Measurements from ENCODE around the gene NAPA.

Gene NAPA

DNA sequence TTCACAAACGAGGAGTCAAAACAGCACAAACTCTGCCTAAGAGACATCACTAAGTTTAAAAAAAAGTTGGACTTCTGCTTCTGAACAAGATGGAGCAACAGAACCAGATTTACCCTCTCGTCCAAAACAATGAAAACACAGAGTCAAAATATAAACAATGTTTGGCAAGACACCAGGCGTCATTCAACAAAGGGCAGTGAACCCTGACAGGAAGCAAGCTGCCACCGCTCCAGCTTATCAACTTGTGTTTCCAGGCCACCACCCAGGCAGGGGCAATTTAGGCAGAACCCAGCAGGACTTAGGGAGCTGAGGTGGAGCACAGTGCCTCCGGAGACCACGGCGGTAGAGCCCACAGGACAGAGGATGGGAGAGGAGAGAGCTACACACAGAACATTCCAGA is 8.6 kb upstream of the NAPA start:
- in situ Hi-C loops (cut with HindIII; ENCODE audit: low sequenced_read_pairs), result no loop called here

DNA sequence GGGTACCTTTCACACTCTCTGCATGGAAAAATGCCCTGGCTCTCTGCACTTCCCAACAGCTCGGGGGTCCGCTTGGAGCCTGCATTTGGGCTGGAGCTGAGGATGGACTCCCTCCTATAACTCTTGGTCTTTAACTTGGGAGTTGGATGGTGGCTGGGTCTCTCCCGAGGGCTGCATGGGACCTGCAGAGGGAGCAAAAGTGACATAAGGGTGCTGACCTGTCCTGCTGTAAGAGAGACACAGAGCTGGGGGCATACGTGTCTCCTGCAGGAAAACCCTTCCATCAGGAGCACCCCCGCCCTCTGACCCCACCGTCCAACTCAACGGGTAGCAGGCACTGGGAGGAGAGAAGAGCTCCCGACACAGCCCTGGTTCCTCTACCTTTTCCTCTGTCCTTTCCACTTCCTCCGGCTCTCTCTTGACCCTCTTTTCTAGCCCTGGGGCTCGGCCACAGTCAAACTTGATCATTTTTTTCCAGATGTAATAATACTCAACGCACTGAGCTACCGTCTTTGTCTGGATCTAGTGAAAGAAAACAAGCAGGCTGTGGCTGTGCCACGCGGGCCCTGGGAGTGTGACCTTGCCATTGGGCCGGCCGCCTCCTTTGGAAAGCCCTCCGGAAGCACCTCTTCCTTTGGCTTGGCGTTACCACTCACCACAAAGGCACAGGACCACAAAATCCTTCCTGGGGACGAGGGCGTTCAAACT is 6.8 kb upstream of the NAPA start:
- in situ Hi-C loops (cut with HindIII; ENCODE audit: low sequenced_read_pairs), result no loop called here

DNA sequence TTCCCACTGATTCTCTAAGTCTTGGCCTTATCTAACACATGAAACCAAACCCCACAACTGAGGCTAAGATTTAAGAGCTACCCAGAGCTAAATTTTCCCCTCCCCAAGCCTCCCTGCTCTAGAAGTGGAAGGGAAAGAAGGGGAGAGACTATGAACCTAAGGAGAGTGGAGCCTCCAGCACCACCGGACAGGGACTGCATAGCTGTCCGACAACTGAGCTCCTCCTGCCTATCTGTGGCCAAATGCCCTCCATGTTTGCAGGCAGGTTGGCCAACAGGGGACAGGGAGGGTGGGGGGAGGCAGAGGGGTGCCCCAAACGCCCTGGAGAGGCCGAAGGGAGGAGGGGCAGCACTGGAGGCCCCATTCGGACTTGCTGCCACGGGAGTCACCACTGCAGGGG is 6.0 kb upstream of the NAPA start:
- in situ Hi-C loops (cut with HindIII; ENCODE audit: low sequenced_read_pairs), result no loop called here

DNA sequence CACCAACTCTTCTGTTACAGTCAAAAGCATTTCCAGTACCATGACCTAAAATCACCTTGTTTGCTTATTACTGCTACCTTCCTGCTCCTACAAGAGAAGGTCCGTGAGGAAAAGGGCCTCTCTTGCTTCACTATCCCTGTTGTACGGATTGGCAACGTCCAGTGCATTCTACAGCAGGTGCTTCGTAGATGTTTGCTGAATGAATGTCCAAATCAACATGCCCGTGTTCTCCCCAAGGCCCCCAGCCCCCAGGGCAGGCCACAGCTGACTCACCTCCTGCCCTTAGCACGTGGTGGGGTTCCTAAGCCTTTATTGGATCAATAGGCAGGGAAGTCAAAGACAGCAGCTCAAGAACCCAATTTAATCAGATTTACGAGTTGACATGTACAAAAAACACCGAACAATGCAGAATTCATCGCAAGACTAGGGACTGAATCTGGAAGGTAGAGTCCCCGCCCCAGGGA is 5.5 kb upstream of the NAPA start:
- in situ Hi-C loops (cut with HindIII; ENCODE audit: low sequenced_read_pairs), result no loop called here

DNA sequence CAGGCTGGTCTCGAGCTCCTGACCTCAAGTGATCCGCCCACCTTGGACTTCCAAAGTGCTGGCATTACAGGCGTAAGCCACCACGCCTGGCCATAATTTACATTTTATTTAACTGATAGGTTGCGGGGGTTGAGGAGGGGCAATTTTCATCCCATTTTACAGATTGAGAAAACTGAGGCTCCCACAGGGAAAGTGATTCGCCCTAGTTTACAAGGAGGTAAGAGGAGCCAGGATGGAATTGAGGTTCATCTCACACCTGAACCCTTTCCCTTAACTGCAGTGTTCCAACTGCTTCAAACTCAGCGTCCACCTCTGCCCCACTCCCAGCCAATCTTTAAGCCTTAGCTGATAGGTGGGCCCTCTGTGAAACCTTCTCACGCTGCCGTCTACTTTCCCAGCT is 4.0 kb upstream of the NAPA start:
- in situ Hi-C loops (cut with HindIII; ENCODE audit: low sequenced_read_pairs), result no loop called here

- in situ Hi-C loops (cut with HindIII; ENCODE audit: low sequenced_read_pairs), result no loop called here
Measured at GRCh38 chr19:47518139-47518538, 3.3 kb upstream of the NAPA start.

GRCh38 chr19:47514151-47514868 is 553 bp downstream of the NAPA start:
- in situ Hi-C loops (cut with HindIII; ENCODE audit: low sequenced_read_pairs), result no loop called here

- in situ Hi-C loops (cut with HindIII; ENCODE audit: low sequenced_read_pairs), result no loop called here
Measured at GRCh38 chr19:47512948-47513319, 1.9 kb downstream of the NAPA start.

- in situ Hi-C loops (cut with HindIII; ENCODE audit: low sequenced_read_pairs), result no loop called here
Measured at GRCh38 chr19:47512183-47512947, 2.5 kb downstream of the NAPA start.

DNA sequence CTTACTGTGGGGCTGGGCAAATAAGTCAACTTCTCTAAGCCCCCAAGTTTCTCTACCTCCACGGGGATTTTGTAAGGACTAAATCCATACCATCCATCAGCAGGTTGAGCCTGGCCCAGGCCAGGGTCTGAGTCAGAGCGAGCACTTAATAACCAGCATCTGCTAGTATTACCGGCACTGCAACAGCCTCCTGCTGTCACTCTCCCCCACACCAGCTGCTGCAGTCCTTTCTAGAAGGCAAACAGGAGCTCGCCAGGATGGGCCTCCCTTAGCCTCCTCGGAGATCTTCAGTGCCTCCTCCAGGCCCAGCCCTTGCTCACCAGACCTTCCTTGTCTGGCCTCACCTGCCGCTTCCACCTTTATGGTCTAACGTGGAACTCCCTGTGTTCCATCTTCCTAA is 3.2 kb downstream of the NAPA start:
- in situ Hi-C loops (cut with HindIII; ENCODE audit: low sequenced_read_pairs), result no loop called here

DNA sequence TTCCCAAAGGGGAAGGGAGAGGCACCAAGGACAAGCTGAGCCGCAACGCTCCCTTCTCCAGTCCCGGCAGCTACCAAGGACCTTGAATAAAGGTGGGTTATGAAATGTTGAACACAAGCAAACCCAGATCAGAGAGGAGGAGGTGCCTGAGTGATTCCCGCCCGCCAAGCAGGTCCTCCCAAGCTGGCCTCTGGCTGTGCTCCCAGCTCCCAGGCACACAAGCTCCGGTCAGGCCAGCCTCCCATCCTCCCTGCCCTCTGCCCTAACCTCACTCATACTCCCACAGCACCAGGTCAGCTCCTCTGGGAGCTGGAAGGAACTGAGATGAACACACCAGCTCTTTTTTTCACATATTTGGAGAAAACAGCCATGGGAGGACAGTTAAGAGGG is 3.7 kb downstream of the NAPA start:
- in situ Hi-C loops (cut with HindIII; ENCODE audit: low sequenced_read_pairs), result no loop called here

DNA sequence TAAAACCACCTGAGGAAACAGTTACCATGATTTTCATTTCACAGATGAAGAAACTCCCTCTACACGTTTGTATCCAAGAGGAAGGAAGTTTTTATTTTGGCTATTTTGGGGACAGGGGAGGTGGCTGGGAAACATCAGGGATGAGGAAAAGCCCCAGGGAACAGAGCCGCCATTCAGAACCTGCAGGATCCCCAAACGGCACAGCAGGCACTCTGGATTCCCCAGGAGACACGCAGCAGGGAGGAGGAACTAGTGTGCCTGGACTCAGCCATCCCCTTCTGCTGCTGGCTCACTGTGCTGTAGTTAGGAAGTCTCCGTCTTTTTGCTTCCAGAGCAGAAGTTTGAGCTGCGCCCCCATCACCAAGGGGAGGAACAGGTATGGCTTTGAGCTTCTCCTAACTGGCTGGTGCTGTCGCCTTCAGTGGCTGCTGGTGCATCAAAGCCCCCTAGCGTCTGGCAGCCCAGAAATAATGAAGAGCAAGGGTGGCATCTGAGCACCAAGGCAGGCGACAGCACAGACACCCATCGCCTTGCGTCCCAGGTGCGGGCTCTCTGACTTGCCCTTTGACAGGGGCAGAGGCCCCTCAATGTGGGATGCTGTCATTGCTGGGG is 4.2 kb downstream of the NAPA start:
- in situ Hi-C loops (cut with HindIII; ENCODE audit: low sequenced_read_pairs), result no loop called here

- in situ Hi-C loops (cut with HindIII; ENCODE audit: low sequenced_read_pairs), result loop anchor here (5.0 kb wide), 1 partner anchor 63 kb away; no protein-coding TSS in a partner anchor
Measured at GRCh38 chr19:47509973-47510372, 4.9 kb downstream of the NAPA start.

DNA sequence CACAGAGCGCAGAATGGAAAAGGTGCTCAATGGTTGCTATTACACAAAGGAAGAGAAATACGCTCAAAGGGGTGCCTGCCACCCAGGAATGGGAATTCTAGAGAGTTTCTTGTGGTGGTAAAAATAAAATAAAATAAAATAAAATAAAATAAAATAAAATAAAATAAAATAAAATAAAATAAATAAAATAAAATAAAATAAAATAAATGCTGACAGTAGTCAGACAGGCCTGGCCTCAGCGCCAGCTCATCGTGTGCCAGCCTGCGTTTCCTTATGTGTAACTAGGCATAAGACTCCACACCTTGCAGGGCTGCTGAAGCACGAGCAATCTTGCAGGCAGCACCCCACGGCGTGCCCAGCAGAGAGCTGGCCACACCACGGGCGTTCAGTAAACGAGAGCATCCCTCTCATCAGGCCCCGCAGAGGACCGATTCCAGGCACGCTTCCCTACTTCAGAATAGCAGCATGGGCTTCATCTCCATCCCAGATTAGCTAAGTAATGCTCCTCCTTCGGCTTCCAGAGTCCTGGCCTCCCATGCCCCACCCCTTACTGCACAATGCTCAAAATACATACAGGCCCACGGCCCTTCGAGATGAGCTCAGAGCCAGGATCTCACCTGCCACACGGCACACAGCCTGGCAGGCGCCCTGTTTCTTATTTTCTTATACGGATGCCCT is 5.6 kb downstream of the NAPA start:
- in situ Hi-C loops (cut with HindIII; ENCODE audit: low sequenced_read_pairs), result loop anchor here (5.0 kb wide), 1 partner anchor 62 kb away; no protein-coding TSS in a partner anchor

DNA sequence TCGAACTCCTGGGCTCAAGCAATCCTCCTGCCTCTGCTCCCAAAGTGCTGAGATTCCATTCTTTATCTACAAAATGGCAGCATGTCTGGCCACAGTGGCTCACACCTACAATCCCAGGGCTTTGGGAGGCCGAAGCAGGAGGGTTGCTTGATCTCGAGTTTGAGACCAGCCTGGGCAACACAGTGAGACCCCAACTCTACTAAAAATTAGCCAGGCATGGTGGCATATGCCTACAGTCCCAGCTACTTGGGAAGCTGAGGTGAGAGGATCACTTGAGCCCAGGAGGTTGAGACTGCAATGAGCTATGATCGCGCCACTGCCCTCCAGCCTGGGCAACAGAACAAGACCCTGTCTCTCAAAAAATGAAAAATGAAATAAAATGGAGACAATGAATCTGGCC is 6.1 kb downstream of the NAPA start:
- in situ Hi-C loops (cut with HindIII; ENCODE audit: low sequenced_read_pairs), result loop anchor here (5.0 kb wide), 1 partner anchor 61 kb away; no protein-coding TSS in a partner anchor

DNA sequence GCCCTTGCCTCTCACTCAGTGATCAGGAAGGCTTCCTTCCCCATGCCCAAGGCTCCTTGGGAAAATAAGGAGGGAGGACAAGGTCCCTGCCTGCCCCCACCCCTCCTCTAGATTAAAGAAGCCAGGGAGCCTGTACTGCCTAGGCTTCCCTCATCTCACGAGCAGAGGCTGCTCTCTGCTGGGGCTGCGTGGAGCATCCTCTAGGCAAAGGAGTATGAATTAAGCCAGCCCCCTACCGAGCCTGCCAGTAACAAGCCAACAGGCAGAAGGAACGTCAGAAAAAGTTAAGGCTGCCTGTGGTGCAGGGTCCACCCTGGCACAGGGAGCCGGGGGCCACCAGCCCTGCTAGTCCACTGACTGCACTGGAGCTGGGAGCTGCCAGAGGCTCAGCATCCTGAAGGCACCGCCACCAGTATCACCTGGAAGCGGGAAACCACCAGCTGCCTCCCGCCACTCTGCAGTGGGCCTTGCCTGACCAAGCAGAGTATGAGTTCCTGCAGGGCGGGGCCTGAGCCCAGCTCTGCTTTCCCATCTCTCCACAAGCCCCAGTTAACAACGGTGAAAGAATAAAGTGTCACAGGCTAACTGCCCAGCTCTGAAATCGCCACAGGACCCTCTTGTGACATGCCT is 6.8 kb downstream of the NAPA start:
- in situ Hi-C loops (cut with HindIII; ENCODE audit: low sequenced_read_pairs), result loop anchor here (5.0 kb wide), 1 partner anchor 61 kb away; no protein-coding TSS in a partner anchor

GRCh38 chr19:47507012-47507411 is 7.9 kb downstream of the NAPA start:
- in situ Hi-C loops (cut with HindIII; ENCODE audit: low sequenced_read_pairs), result loop anchor here (5.0 kb wide), 1 partner anchor 60 kb away; no protein-coding TSS in a partner anchor

DNA sequence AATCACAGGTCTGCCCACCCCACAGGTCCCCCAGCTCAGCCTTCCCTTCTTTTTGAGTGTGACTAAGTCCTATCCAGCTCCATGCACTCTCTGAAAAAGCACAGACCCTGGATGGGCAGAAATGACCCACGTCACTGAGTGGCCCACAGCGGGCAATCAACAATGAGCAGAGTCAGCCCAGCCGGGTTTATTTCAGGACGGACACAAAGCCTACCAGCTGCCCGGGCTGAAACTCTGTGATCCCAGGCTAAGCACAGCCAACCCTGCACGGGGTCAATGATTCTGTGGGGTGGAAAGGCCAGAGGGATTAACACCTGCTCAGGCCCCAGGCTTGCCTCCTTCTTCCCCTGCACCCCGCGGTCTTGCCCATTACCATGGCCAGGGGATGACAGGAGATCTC is 8.4 kb downstream of the NAPA start:
- in situ Hi-C loops (cut with HindIII; ENCODE audit: low sequenced_read_pairs), result loop anchor here (5.0 kb wide), 1 partner anchor 59 kb away; no protein-coding TSS in a partner anchor

- in situ Hi-C loops (cut with HindIII; ENCODE audit: low sequenced_read_pairs), result loop anchor here (5.0 kb wide), 1 partner anchor 58 kb away; no protein-coding TSS in a partner anchor
Measured at GRCh38 chr19:47505506-47505905, 9.4 kb downstream of the NAPA start.

GRCh38 chr19:47503826-47504150 is 11.1 kb downstream of the NAPA start:
- in situ Hi-C loops (cut with HindIII; ENCODE audit: low sequenced_read_pairs), result no loop called here

All from endothelial cell of hepatic sinusoid (primary cell).